ENCODE measurements around the gene CCDC183. TPM values are rescaled to one million over a fixed set of nuclear protein-coding genes. Genes with fewer than 3 reads are reported as not detected.

The CCDC183 gene
- total and polyA plus RNA-seq, 2 of the 4 experiments (the other 2 are of a cell fraction) = under 0.01 to 0.29 TPM

DNA sequence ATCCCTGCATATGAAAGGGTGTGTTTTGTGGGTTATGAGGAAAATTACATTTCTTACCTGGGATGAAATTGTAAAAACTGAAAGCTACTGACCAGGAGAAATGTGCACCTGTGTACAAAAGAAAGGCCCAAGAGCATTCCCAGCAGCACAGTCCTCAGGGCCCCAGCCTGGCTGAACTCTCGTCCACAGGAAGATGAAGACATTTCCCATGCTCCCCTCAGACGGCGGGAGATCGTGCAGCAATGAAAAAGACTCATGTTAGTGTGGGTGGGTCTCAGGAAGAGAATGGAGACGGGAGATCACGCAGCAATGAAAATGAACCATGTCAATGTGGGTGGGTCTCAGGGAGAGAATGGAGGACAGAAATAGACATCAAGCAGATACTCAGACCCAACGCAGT is 19.2 kb upstream of the CCDC183 start:
- no CpG with 5 or more reads among the region's 7 CpGs for WGBS, 2 experiments (ENCODE audit: extremely low coverage in 2 of 2, insufficient read length in 1 of 2)
- DNase-seq = no peak
- H3K27ac ChIP-seq (ENCODE audit: insufficient read depth, low read length) = no peak overlapping the region
- no peak overlapping the region for H3K14ac ChIP-seq (replicated peaks; ENCODE audit: low read depth, low read length)
- H3K9ac ChIP-seq (ENCODE audit: low read depth, low read length) = no peak overlapping the region
- H3K36me3 ChIP-seq (ENCODE audit: control insufficient read depth, insufficient read depth, low read length) = no peaks in the 10 kb centered on the region
- dilution Hi-C loops (cut with HindIII; ENCODE audit: low sequenced_read_pairs, unreplicated experiment) (no loop called here), in situ Hi-C loops (cut with MboI; ENCODE audit: low sequenced_read_pairs) (no loop called here), intact Hi-C loops (cut with micrococcal nuclease) (no loop called here)
- H2BK15ac ChIP-seq (ENCODE audit: low read depth, low read length) = no peak overlapping the region
- no peaks in the 10 kb centered on the region for H3K4me1 ChIP-seq (ENCODE audit: control insufficient read depth, insufficient read depth, low read length)
- H2AK5ac ChIP-seq (ENCODE audit: low read depth, low read length) = no peak overlapping the region
- ChIA-PET POLR2A (ENCODE audit: unreplicated experiment) (no interaction called here), CTCF (interaction anchor here (0.7 to 1.3 kb wide), 3 partner anchors 16 to 270 kb away, joined by 3 to 7 read pairs (median 3); partner anchors contain the start of gene NPDC1)
- H3K4me2 ChIP-seq (ENCODE audit: low read depth, low read length) = no peak overlapping the region
- H3K4ac ChIP-seq (ENCODE audit: low read depth, low read length) = no peak overlapping the region
- H3K79me1 ChIP-seq (ENCODE audit: low read depth in 1 of 2, low read length in 2 of 2) = no peaks in the 10 kb centered on the region
- no peak overlapping the region for H3K56ac ChIP-seq (ENCODE audit: extremely low read depth, insufficient read depth, low read length)
- no peak for ATAC-seq (ENCODE audit: low read depth)
- no peaks in the 10 kb centered on the region for H4K20me1 ChIP-seq (ENCODE audit: insufficient read depth, low read length)
- H3K9me3 ChIP-seq (ENCODE audit: control insufficient read depth, insufficient read depth, low read length) = peaks cover 9% of the 10 kb centered on the region
- H3K9me1 ChIP-seq (ENCODE audit: insufficient read depth, low read length) = no peaks in the 10 kb centered on the region
- H3K18ac ChIP-seq (ENCODE audit: low read depth, low read length) = no peak overlapping the region
- no peak overlapping the region for H2BK120ac ChIP-seq (ENCODE audit: low read depth, low read length)
- no peak overlapping the region for H3K23ac ChIP-seq (ENCODE audit: low read depth, low read length)
- H2BK5ac ChIP-seq (ENCODE audit: low read depth, low read length, poor library complexity, severe bottlenecking) = no peak overlapping the region
- peaks cover 45% of the 10 kb centered on the region for H3K27me3 ChIP-seq (ENCODE audit: control insufficient read depth, insufficient read depth, low read length)
- H2AFZ ChIP-seq (replicated peaks; ENCODE audit: low read length, poor library complexity) = no peak overlapping the region
- no peak for TF ChIP-seq RAD21 (IDR thresholded peaks at IDR 0.05; ENCODE audit: low read length)
- no peak for TF ChIP-seq MAZ (IDR thresholded peaks at IDR 0.05; ENCODE audit: borderline replicate concordance, low read depth, low read length)
- H4K5ac ChIP-seq (ENCODE audit: low read depth, low read length) = no peak overlapping the region
- H4K91ac ChIP-seq (ENCODE audit: insufficient read depth, low read depth, low read length) = no peak overlapping the region
- H3K4me3 ChIP-seq (ENCODE audit: insufficient read depth, low read depth, low read length) = no peak overlapping the region
- no peak overlapping the region for H4K8ac ChIP-seq (ENCODE audit: low read depth in 2 of 2, low read length in 2 of 2)
- no TSS peak for BruUV-seq (replicated peaks)
- H2AK9ac ChIP-seq (replicated peaks; ENCODE audit: low read depth, low read length, poor library complexity) = no peak overlapping the region
- no peak overlapping the region for H2BK20ac ChIP-seq (ENCODE audit: low read depth, low read length)
